ENCODE data around the gene SPOPL. TPM values are rescaled to one million over a fixed set of nuclear protein-coding genes. Genes with fewer than 3 reads are reported as not detected.

SPOPL gene
- total and polyA plus RNA-seq, 4 donors: 9.7 to 33.5 (median 15.1) TPM

GRCh38 chr2:138609446-138609845 is 107.9 kb downstream of the SPOPL start:
- Histone ChIP-seq H3K4me1 (ENCODE audit: control insufficient read depth, insufficient read depth, low read length) (no peaks in the 10 kb centered on the region), H3K27ac (ENCODE audit: low read depth, low read length) (no peak overlapping the region)
- WGBS (ENCODE audit: insufficient coverage): 100% methylated on average over 2 of the region's 4 CpGs

GRCh38 chr2:138610201-138610953 is 108.8 kb downstream of the SPOPL start:
- WGBS (ENCODE audit: insufficient coverage): 100% methylated on average over 1 of the region's 4 CpGs
- no peak overlapping the region for H3K4me3 ChIP-seq (ENCODE audit: low read depth, low read length)
- no peaks in the 10 kb centered on the region for H3K4me1 ChIP-seq (ENCODE audit: control insufficient read depth, insufficient read depth, low read length)
- H3K36me3 ChIP-seq (ENCODE audit: control insufficient read depth, insufficient read depth, low read length): no peaks in the 10 kb centered on the region
- DNase-seq (ENCODE audit: low read depth in 4 of 6, low spot score in 6 of 6): no peak
- H3K27me3 ChIP-seq (ENCODE audit: control insufficient read depth, insufficient read depth, low read length): no peaks in the 10 kb centered on the region
- no peaks in the 10 kb centered on the region for H3K9me3 ChIP-seq (ENCODE audit: control insufficient read depth, insufficient read depth, low read length)
- no peak overlapping the region for H3K27ac ChIP-seq (ENCODE audit: low read depth, low read length)

More at GRCh38 chr2:138609446-138609845, 107.9 kb downstream of the SPOPL start:
- no peak for DNase-seq (ENCODE audit: low read depth in 4 of 6, low spot score in 6 of 6)
- Histone ChIP-seq H3K9me3 (ENCODE audit: control insufficient read depth, insufficient read depth, low read length) (no peaks in the 10 kb centered on the region), H3K36me3 (ENCODE audit: control insufficient read depth, insufficient read depth, low read length) (no peaks in the 10 kb centered on the region), H3K4me3 (ENCODE audit: low read depth, low read length) (no peak overlapping the region), H3K27me3 (ENCODE audit: control insufficient read depth, insufficient read depth, low read length) (no peaks in the 10 kb centered on the region)

- WGBS (ENCODE audit: insufficient coverage): 83% methylated on average over 2 of the region's 4 CpGs
- Histone ChIP-seq H3K4me3 (ENCODE audit: low read depth, low read length) (no peak overlapping the region), H3K9me3 (ENCODE audit: control insufficient read depth, insufficient read depth, low read length) (no peaks in the 10 kb centered on the region)
These were observed 113.7 kb downstream of the SPOPL start for GRCh38 chr2:138615257-138615656.

GRCh38 chr2:138617026-138617425 is 115.5 kb downstream of the SPOPL start:
- WGBS (ENCODE audit: insufficient coverage): no CpG with 5 or more reads among the region's 1 CpG

More at GRCh38 chr2:138615257-138615656, 113.7 kb downstream of the SPOPL start:
- Histone ChIP-seq H3K4me1 (ENCODE audit: control insufficient read depth, insufficient read depth, low read length) (no peaks in the 10 kb centered on the region), H3K27me3 (ENCODE audit: control insufficient read depth, insufficient read depth, low read length) (no peaks in the 10 kb centered on the region), H3K36me3 (ENCODE audit: control insufficient read depth, insufficient read depth, low read length) (no peaks in the 10 kb centered on the region), H3K27ac (ENCODE audit: low read depth, low read length) (no peak overlapping the region)
- no peak for DNase-seq (ENCODE audit: low read depth in 4 of 6, low spot score in 6 of 6)

GRCh38 chr2:138618971-138619370 is 117.4 kb downstream of the SPOPL start:
- WGBS (ENCODE audit: insufficient coverage): 81% methylated on average over 3 of the region's 3 CpGs
- Histone ChIP-seq H3K36me3 (ENCODE audit: control insufficient read depth, insufficient read depth, low read length) (no peaks in the 10 kb centered on the region), H3K27ac (ENCODE audit: low read depth, low read length) (no peak overlapping the region), H3K4me3 (ENCODE audit: low read depth, low read length) (no peak overlapping the region), H3K4me1 (ENCODE audit: control insufficient read depth, insufficient read depth, low read length) (no peaks in the 10 kb centered on the region), H3K27me3 (ENCODE audit: control insufficient read depth, insufficient read depth, low read length) (no peaks in the 10 kb centered on the region), H3K9me3 (ENCODE audit: control insufficient read depth, insufficient read depth, low read length) (no peaks in the 10 kb centered on the region)
- DNase-seq (ENCODE audit: low read depth in 4 of 6, low spot score in 6 of 6): peak in 1 of 6 donors; percentile 65

More at GRCh38 chr2:138617026-138617425, 115.5 kb downstream of the SPOPL start:
- Histone ChIP-seq H3K27ac (ENCODE audit: low read depth, low read length) (no peak overlapping the region), H3K27me3 (ENCODE audit: control insufficient read depth, insufficient read depth, low read length) (no peaks in the 10 kb centered on the region), H3K4me1 (ENCODE audit: control insufficient read depth, insufficient read depth, low read length) (no peaks in the 10 kb centered on the region), H3K36me3 (ENCODE audit: control insufficient read depth, insufficient read depth, low read length) (no peaks in the 10 kb centered on the region), H3K9me3 (ENCODE audit: control insufficient read depth, insufficient read depth, low read length) (no peaks in the 10 kb centered on the region), H3K4me3 (ENCODE audit: low read depth, low read length) (no peak overlapping the region)
- DNase-seq (ENCODE audit: low read depth in 4 of 6, low spot score in 6 of 6): no peak

GRCh38 chr2:138620431-138620830 is 118.9 kb downstream of the SPOPL start:
- no peak overlapping the region for H3K4me3 ChIP-seq (ENCODE audit: low read depth, low read length)
- DNase-seq (ENCODE audit: low read depth in 4 of 6, low spot score in 6 of 6): peak in 2 of 6 donors; percentile 17 to 69
- H3K9me3 ChIP-seq (ENCODE audit: control insufficient read depth, insufficient read depth, low read length): no peaks in the 10 kb centered on the region
- no peaks in the 10 kb centered on the region for H3K4me1 ChIP-seq (ENCODE audit: control insufficient read depth, insufficient read depth, low read length)
- no peaks in the 10 kb centered on the region for H3K36me3 ChIP-seq (ENCODE audit: control insufficient read depth, insufficient read depth, low read length)
- WGBS (ENCODE audit: insufficient coverage): 20% methylated on average over 1 of the region's 2 CpGs
- H3K27ac ChIP-seq (ENCODE audit: low read depth, low read length): no peak overlapping the region
- H3K27me3 ChIP-seq (ENCODE audit: control insufficient read depth, insufficient read depth, low read length): no peaks in the 10 kb centered on the region

GRCh38 chr2:138621139-138621538 is 119.6 kb downstream of the SPOPL start:
- no peak overlapping the region for H3K4me3 ChIP-seq (ENCODE audit: low read depth, low read length)
- H3K4me1 ChIP-seq (ENCODE audit: control insufficient read depth, insufficient read depth, low read length): no peaks in the 10 kb centered on the region
- H3K9me3 ChIP-seq (ENCODE audit: control insufficient read depth, insufficient read depth, low read length): no peaks in the 10 kb centered on the region
- no peak overlapping the region for H3K27ac ChIP-seq (ENCODE audit: low read depth, low read length)
- H3K36me3 ChIP-seq (ENCODE audit: control insufficient read depth, insufficient read depth, low read length): no peaks in the 10 kb centered on the region
- 29% methylated on average over 2 of the region's 3 CpGs for WGBS (ENCODE audit: insufficient coverage)
- no peak for DNase-seq (ENCODE audit: low read depth in 4 of 6, low spot score in 6 of 6)
- H3K27me3 ChIP-seq (ENCODE audit: control insufficient read depth, insufficient read depth, low read length): no peaks in the 10 kb centered on the region

- H3K4me1 ChIP-seq (ENCODE audit: control insufficient read depth, insufficient read depth, low read length): no peaks in the 10 kb centered on the region
These were observed 121.0 kb downstream of the SPOPL start for GRCh38 chr2:138622613-138623012.

More at GRCh38 chr2:138622613-138623012, 121.0 kb downstream of the SPOPL start:
- Histone ChIP-seq H3K9me3 (ENCODE audit: control insufficient read depth, insufficient read depth, low read length) (no peaks in the 10 kb centered on the region), H3K27me3 (ENCODE audit: control insufficient read depth, insufficient read depth, low read length) (no peaks in the 10 kb centered on the region), H3K36me3 (ENCODE audit: control insufficient read depth, insufficient read depth, low read length) (no peaks in the 10 kb centered on the region), H3K27ac (ENCODE audit: low read depth, low read length) (no peak overlapping the region), H3K4me3 (ENCODE audit: low read depth, low read length) (no peak overlapping the region)
- 44% methylated on average over 1 of the region's 3 CpGs for WGBS (ENCODE audit: insufficient coverage)
- no peak for DNase-seq (ENCODE audit: low read depth in 4 of 6, low spot score in 6 of 6)
